ENCODE results near the gene DTNA.

GRCh38 chr18:34863702-34864101 is 153.6 kb downstream of the DTNA start:
- TF ChIP-seq POLR2A (IDR thresholded peaks at IDR 0.05; ENCODE audit: control extremely low read depth in 1 of 2, low read depth in 2 of 2, low read length in 2 of 2) (no peak), CHD2 (IDR thresholded peaks at IDR 0.05; ENCODE audit: low read length) (no peak), RFX5 (IDR thresholded peaks at IDR 0.05; ENCODE audit: borderline replicate concordance, low read depth, low read length) (no peak), POLR2AphosphoS5 (IDR thresholded peaks at IDR 0.05; ENCODE audit: low read depth, low read length) (no peak), CREB1 (IDR thresholded peaks at IDR 0.05) (no peak), CTCF (IDR thresholded peaks at IDR 0.05; ENCODE audit: control extremely low read depth in 1 of 3, insufficient read depth in 1 of 3, low read depth in 1 of 3, low read length in 3 of 3) (no peak), TCF12 (IDR thresholded peaks at IDR 0.05; ENCODE audit: low read depth, low read length) (no peak)
